ENCODE results near the gene KCTD5. TPM values are rescaled to one million over a fixed set of nuclear protein-coding genes. Genes with fewer than 3 reads are reported as not detected.
A peak's percentile ranks its signal among the peaks of the same experiment; 100 is the strongest.
"Not testable (repeated sequence)": the region's sequence is repeated elsewhere in the genome, so short reads cannot be mapped to it uniquely, and the experiment has no call there.

Gene KCTD5
- total RNA-seq, 3 donors from 2014 or later (not counting 1 experiment from before 2014, with no cell fraction given) = 34.2 to 37.9 (median 36.5) TPM

DNA sequence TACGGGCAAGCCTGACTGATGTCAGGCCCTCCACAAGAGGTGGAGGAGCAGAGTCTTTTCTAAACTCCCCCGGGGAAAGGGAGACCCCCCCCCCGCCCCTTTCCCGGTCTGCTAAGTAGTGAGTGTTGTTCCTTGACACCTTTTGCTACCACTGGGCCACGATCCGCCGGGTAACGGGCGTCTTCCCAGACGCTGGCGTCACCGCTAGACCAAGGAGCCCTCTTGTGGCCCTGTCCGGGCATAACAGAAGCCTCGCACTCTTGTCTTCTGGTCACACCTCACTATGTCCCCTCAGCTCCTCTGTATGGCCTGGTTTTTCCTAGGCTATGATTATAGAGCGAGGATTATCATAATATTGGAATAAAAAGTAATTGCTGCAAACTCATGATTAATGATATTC, 12.3 kb upstream of the KCTD5 start:
- Histone ChIP-seq H3K36me3 (ENCODE audit: control insufficient read depth, insufficient read depth, low read length) (peaks cover 14% of the 10 kb centered on the region), H3K4me1 (ENCODE audit: control insufficient read depth, insufficient read depth, low read length) (peaks cover 22% of the 10 kb centered on the region)
- ATAC-seq; H3K9me3 Mint-ChIP-seq; H3K27me3 ChIP-seq (ENCODE audit: control insufficient read depth, insufficient read depth, low read length); H3K36me3 Mint-ChIP-seq; H3K27ac ChIP-seq (ENCODE audit: low read length); H3K27me3 Mint-ChIP-seq (ENCODE audit: low read depth in 2 of 2); H3K4me3 ChIP-seq (ENCODE audit: low read length); intact Hi-C loops (cut with micrococcal nuclease); H3K9me3 ChIP-seq (ENCODE audit: control insufficient read depth, insufficient read depth, low read length): not testable (repeated sequence)
- peak overlapping the region in 1 of 2 donors; percentile 61 for H3K27ac Mint-ChIP-seq
- peak; percentile 55 to 64 for DNase-seq
- WGBS (ENCODE audit: insufficient coverage) = 17% methylated on average over 13 of the region's 15 CpGs
- TF ChIP-seq, protein P1, sequence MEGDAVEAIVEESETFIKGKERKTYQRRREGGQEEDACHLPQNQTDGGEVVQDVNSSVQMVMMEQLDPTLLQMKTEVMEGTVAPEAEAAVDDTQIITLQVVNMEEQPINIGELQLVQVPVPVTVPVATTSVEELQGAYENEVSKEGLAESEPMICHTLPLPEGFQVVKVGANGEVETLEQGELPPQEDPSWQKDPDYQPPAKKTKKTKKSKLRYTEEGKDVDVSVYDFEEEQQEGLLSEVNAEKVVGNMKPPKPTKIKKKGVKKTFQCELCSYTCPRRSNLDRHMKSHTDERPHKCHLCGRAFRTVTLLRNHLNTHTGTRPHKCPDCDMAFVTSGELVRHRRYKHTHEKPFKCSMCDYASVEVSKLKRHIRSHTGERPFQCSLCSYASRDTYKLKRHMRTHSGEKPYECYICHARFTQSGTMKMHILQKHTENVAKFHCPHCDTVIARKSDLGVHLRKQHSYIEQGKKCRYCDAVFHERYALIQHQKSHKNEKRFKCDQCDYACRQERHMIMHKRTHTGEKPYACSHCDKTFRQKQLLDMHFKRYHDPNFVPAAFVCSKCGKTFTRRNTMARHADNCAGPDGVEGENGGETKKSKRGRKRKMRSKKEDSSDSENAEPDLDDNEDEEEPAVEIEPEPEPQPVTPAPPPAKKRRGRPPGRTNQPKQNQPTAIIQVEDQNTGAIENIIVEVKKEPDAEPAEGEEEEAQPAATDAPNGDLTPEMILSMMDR (IDR thresholded peaks at IDR 0.05) = peak; percentile 48
- H3K4me3 Mint-ChIP-seq = peak overlapping the region; percentile 49
- peaks cover 14 to 23% of the 10 kb centered on the region in 2 donors for H3K4me1 Mint-ChIP-seq

DNA sequence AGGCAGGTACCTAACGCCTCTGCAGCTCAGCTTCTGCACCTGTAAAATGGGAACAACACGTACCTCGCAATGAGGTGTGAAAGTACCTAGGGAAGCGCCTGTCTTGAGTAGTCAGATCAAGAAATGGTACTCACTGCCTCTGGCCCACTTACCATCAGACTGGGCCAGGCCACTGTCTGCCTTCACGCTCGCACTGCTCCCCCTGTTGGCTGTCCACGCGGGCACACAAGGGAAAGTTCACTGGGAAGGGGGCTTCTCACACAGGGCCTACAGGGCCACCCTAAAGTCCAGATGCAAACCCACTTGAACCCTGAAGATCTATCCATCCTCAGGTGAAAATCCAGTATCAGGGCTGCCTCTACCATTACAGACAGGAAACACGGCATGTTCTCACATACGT, 11.1 kb upstream of the KCTD5 start:
- peaks cover 12% of the 10 kb centered on the region for H3K36me3 ChIP-seq (ENCODE audit: control insufficient read depth, insufficient read depth, low read length)
- H3K4me3 Mint-ChIP-seq; H3K9me3 Mint-ChIP-seq; H3K4me3 ChIP-seq (ENCODE audit: low read length); H3K9me3 ChIP-seq (ENCODE audit: control insufficient read depth, insufficient read depth, low read length); H3K27ac ChIP-seq (ENCODE audit: low read length); H3K36me3 Mint-ChIP-seq; ATAC-seq; intact Hi-C loops (cut with micrococcal nuclease); H3K27me3 Mint-ChIP-seq (ENCODE audit: low read depth in 2 of 2); H3K27ac Mint-ChIP-seq; DNase-seq; H3K27me3 ChIP-seq (ENCODE audit: control insufficient read depth, insufficient read depth, low read length): not testable (repeated sequence)
- H3K4me1 Mint-ChIP-seq = peaks cover 14 to 23% of the 10 kb centered on the region in 2 donors
- peaks cover 22% of the 10 kb centered on the region for H3K4me1 ChIP-seq (ENCODE audit: control insufficient read depth, insufficient read depth, low read length)
- 65% methylated on average over 10 of the region's 10 CpGs for WGBS (ENCODE audit: insufficient coverage)

DNA sequence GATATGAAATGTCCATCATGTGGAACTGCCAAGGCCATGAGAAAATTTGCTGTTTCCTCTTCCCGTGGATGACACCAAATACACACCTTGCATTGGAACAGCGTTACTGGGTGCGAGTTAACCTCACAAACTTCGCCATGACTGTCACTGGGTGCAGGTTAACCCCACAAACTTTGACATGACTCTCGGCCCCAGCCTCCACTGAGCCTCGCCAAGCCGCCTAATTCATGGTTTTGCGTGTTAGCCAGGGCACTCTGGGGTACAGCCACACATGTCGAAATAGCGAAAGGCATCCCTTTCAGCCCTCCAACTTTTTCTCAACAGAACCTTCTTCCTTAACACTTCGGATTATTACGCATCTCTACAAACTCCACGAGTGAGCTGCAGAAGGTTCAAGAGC, 10.6 kb upstream of the KCTD5 start:
- intact Hi-C loops (cut with micrococcal nuclease) = no loop called here
- Mint-ChIP-seq H3K27me3 (ENCODE audit: low read depth in 2 of 2) (no peaks in the 10 kb centered on the region), H3K9me3 (no peaks in the 10 kb centered on the region), H3K4me3 (peak overlapping the region; percentile 28), H3K4me1 (peaks cover 14 to 23% of the 10 kb centered on the region in 2 donors), H3K27ac (no peak overlapping the region), H3K36me3 (peaks cover 9% of the 10 kb centered on the region)
- Histone ChIP-seq H3K36me3 (ENCODE audit: control insufficient read depth, insufficient read depth, low read length) (peaks cover 12% of the 10 kb centered on the region), H3K4me3 (ENCODE audit: low read length) (no peak overlapping the region), H3K4me1 (ENCODE audit: control insufficient read depth, insufficient read depth, low read length) (peaks cover 22% of the 10 kb centered on the region), H3K27ac (ENCODE audit: low read length) (no peak overlapping the region), H3K9me3 (ENCODE audit: control insufficient read depth, insufficient read depth, low read length) (no peaks in the 10 kb centered on the region), H3K27me3 (ENCODE audit: control insufficient read depth, insufficient read depth, low read length) (no peaks in the 10 kb centered on the region)
- no peak for ATAC-seq
- DNase-seq = no peak
- WGBS (ENCODE audit: insufficient coverage) = 95% methylated on average over 13 of the region's 13 CpGs
- TF ChIP-seq, protein P1 (IDR thresholded peaks at IDR 0.05) = no peak

DNA sequence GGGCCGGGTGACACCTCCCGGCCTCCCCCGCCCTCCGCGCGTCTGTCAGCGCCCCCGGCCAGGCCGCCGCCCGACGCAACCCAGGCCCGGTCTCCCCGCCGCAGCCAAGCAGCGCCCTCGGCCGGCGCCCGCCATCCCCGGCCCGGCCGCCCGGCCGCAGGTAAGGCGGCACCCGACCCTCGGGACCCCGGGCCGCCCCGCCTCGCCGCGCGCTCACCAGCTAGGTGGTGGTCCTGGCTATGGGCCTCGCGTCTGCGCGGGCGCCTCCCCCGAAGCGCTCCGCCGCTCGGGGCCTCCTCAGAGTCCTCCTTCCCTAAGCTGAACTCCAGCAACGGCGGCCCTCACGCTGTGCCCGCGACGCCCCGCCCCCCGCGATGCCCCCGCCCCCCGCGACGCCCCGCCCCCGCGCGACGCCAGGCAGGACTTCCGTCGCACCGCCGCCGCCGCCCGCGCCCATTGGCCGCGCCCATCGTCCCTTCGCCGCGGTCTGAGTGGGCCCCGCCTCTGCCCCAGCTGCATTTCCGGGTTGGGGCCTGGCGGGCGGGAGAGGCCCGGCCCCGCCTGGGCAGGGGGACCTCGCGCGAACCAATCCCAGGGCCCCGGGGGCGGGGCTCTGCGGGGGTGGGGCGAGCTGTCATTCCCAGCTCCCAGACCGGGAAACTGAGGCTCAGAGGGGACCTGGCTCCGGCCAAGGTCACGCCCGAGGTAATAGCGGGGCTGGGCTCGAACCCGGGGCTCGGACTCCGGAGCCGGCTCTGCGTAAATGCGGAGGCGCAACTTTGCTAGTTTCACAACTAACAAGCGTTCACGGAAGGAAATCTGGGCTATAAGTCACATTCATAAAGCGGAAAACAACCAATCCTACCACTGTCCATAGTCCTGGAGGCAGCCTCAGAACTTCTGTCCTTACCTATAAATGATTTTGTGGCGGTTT, 9.0 kb upstream of the KCTD5 start:
- DNase-seq = peak; percentile 94 to 96
- H3K4me1 ChIP-seq (ENCODE audit: control insufficient read depth, insufficient read depth, low read length) = peaks cover 22% of the 10 kb centered on the region
- Mint-ChIP-seq H3K4me3 (peak overlapping the region; percentile 82), H3K27me3 (ENCODE audit: low read depth in 2 of 2) (no peaks in the 10 kb centered on the region), H3K4me1 (peaks cover 14 to 23% of the 10 kb centered on the region in 2 donors), H3K36me3 (peaks cover 6% of the 10 kb centered on the region), H3K9me3 (no peaks in the 10 kb centered on the region), H3K27ac (peak overlapping the region; percentile 58 to 74)
- ATAC-seq = peak; percentile 95 to 98 (median 96)
- intact Hi-C loops (cut with micrococcal nuclease) = no loop called here
- no peaks in the 10 kb centered on the region for H3K27me3 ChIP-seq (ENCODE audit: control insufficient read depth, insufficient read depth, low read length)
- H3K9me3 ChIP-seq (ENCODE audit: control insufficient read depth, insufficient read depth, low read length) = no peaks in the 10 kb centered on the region
- H3K4me3 ChIP-seq (ENCODE audit: low read length) = peak overlapping the region; percentile 63
- TF ChIP-seq, protein P1 (IDR thresholded peaks at IDR 0.05) = no peak
- H3K36me3 ChIP-seq (ENCODE audit: control insufficient read depth, insufficient read depth, low read length) = peaks cover 7% of the 10 kb centered on the region
- peak overlapping the region; percentile 66 for H3K27ac ChIP-seq (ENCODE audit: low read length)
- 0% methylated on average over 105 of the region's 107 CpGs for WGBS (ENCODE audit: insufficient coverage)

All from natural killer cell (primary cell).